Measurements from ENCODE around the gene RHOB. TPM values are rescaled to one million over a fixed set of nuclear protein-coding genes. Genes with fewer than 3 reads are reported as not detected.
"Not testable (repeated sequence)": the region's sequence is repeated elsewhere in the genome, so short reads cannot be mapped to it uniquely, and the experiment has no call there.

Gene RHOB
- total RNA-seq, 1 donor from 2014 or later = 217 TPM

DNA sequence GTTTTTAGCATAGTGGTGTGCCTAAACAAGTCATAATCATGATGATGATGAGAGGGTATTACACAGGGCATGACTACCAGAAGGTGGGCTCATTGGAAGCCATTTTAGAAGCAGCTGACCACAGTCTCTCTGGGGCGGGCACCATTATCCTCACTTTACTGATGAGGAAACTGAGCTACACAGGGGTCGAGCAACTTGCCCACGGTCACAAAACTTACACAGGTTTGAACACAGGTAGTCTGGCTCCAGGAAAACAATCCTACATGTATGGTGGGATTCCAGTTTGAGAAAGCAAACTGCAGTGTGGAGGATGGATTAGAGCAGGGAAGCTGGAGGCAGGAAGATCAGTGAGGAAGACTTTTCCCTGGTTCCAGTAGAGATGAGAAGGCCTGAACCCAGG, 6.2 kb downstream of the RHOB start:
- no peak for DNase-seq

DNA sequence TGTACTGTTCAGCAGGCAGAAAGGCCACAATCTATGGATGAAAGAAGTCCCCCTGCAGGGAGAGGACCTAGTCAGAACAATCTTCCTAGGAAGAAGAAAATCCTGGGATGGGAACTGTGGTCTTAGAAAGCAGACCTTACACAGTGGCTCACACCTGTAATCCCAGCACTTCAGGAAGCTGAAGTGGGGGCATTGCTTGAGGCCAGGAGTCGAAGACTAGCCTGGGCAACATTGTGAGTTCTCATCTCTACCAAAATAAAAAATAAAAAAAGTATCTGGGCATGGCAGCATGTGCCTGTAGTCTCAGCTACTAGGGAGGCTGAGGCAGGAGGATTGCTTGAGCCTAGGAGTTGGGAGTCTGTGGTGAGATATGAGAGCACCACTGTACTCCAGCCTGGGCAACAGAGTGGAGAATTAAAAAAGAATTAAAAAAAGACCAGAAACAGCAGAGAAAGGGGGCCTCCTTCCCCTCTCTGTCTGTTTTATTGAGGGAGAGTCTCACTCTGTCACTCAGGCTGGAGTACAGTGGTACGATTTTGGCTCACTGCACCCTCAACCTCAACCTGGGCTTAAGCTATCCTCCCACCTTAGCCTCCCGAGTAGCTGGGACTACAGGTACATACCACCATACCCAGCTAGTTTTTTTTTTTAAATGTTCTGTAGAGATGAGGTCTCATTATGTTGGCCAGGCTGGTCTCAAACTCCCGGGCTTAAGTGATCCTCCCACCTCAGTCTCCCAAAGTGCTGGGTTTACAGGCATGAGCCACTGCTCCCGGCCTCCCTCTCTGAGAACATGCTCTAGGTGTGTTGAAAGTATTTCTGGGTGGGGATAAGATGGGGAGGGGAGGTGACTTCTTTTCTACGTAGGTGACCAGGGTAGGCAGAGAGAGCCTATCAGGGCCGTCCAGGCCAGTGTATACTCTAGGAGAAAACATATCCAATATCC, 7.4 kb downstream of the RHOB start:
- no peak for DNase-seq

DNA sequence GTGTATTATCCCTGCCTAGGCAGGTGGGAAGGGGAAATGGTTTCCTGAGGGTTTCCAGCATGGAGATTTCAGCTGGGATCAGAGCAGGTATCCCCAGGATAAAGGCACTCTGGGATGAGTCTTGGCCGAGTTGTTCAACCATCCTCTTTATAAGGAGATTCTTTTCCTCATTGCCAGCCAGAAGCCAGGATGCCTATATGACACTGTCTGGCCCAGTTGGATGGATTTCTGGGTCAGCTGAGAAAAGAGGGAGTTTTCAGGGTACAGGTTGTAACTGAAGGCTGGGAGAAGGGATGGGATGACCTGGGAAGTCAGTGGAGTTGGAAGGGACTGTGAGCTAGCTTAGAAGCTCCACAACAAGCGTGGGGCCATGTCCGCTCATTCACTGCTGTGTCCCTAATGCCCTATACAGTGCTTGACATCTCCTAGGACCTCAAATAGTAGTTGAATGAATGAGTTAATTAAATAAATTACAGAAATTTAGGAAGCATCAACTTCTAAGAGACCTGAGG, 8.3 kb downstream of the RHOB start:
- DNase-seq = no peak

DNA sequence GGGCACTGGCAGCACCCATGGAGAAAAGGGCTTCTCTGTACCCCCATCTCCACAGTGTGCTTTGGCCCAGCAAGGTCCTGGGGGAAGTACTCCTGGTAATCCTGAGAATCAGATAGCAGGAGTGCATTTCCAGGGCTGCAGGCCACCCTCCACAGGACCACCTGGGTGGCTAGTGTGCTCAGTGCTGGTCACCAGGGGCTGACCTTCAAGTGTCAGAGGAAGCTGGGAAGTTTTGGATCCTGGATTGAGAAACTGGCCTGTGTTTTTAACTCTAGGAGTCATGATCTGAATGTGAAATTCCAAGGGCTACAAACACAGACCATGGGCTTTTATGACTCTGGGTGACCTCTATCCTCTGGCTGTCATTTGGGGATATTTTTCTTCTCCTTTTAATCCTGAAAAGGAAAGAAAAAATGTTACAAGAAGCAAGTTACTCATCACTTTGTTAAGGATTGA, 9.3 kb downstream of the RHOB start:
- no peak for DNase-seq

DNA sequence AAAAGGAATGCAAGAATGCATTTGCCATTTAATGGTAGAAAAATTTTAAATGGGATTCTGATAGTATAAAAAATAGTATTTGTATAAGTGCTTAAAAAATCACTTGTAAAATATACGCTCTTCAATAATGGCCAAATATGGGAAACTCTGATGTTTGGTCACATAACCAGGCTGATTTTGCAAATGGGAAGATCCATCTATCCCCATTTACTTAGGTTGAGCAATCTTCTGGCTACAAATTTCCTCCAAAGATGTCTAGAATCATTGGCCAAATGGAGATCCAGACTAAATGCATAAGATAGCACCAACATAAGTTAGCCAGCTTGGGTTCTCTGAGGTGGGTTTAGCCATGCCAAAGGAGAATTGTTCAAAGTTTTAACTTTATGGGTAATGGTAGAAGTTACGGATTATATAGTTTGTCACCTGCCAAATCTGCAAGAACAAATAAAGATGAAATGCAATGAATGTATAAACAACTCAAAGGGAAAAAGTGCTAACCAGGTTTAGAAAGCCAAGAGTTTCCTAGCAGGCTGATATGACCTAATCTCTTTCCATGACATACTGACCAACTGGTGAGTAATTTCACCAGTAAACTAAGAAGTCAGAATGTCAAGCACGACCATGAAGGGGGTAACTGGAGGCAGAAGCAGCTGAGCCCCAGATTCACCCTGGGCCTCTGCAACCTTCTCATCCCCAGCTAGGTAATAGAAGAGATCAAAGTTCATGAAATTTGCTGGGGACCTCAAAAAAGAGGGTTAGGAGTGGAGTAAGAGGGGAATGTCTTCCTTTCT, 10.0 kb downstream of the RHOB start:
- DNase-seq = no peak

DNA sequence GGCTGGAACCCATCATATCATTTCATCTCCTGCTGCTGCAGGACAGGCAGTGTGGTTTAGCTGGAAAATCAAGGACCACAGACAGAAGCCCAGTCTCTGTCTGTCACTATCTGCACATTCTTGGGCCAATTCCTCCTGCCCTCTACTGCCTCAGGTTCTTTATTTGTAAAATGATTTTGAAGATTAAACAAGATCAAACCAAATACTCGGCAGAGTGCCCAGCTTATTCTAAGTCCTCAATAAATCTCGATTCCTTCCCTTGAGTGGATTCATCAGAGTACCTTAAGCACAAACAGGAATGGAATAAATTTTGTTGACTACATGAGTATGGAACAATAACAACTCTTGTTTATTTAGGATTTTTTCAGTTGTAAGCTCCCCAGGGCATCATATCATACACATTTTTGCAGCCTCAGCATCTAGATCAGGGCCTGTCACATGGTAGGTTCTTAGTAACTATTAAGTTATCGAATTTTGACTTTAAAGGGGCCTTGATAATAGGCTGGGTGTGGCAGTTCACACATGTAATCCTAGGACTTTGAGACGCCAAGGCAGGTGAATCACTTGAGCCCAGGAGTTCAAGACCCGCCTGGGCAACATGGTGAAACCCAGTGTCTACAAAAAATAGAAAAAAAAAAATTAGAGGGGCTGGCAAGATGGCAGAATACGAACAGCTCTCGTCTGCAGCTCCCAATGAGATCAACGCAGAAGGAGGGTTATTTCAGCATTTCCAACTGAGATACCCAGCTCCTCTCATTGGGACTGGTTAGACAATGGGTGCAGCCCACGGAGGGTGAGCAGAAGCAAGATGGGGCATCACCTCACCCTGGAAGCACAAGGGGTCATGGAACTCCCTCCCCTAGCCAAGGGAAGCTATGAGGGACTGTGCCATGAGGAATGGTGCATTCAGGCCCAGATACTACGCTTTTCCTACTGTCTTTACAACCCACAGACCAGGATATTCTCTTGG, 11.1 kb downstream of the RHOB start:
- DNase-seq = no peak

DNA sequence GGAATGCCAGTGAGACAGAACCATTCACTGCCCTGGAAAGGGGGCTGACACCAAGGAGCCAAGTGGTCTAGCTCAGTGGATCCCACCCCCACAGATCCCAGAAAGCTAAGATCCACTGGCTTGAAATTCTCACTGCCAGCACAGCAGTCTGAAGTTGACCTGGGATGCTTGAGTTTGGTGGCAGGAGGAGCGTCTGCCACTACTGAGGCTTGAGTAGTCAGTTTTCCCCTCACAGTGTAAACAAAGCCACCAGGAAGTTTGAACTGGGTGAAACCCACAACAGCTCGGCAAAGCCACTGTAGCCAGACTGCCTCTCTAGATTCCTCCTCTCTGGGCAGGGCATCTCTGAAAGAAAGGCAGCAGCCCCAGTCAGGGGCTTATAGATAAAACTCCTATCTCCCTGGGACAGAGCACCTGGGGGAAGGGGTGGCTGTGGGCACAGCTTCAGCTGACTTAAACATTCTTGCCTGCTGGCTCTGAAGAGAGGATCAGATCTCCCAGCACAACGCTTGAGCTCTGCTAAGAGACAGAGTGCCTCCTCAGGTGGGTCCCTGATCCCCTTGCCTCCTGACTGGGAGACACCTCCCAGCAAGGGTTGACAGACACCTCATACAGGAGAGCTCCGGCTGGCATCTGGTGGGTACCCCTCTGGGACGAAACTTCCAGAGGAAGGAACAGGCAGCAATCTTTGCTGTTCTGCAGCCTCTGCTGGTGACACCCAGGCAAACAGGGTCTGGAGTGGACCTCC, 12.0 kb downstream of the RHOB start:
- DNase-seq = not testable (repeated sequence)

DNA sequence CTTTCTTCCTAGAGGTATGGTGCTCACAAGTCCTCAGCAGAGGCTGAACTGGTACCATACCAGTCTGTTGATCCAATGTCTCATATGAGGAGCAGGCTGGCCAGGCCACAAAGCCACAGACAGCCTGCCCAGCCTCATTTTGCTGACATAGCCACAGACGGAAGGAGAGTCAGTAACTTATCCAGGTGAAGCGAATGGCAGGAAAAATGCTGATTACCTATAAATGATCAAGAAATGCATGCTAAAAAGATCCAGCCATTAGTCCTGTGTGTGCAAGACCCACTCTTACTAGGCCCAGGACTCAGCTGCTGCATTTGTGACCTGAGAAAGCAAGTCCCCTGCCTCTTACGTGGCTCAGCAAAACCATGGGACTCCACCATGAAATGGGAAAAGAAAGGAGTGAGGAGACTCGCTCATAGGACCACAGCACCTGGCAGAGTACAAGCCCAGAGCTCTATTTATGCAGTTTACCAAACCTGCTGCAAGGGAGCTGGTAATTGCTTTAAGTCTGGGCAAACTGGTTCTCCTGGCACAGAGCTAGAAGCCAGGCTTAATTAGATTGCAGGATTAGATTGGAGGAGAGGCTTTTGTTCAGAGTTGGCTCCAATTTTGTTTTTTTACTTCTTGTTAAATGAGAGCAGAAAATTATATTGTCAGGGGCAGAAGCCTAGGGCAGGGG, 19.0 kb downstream of the RHOB start:
- DNase-seq = peak; percentile 54

DNA sequence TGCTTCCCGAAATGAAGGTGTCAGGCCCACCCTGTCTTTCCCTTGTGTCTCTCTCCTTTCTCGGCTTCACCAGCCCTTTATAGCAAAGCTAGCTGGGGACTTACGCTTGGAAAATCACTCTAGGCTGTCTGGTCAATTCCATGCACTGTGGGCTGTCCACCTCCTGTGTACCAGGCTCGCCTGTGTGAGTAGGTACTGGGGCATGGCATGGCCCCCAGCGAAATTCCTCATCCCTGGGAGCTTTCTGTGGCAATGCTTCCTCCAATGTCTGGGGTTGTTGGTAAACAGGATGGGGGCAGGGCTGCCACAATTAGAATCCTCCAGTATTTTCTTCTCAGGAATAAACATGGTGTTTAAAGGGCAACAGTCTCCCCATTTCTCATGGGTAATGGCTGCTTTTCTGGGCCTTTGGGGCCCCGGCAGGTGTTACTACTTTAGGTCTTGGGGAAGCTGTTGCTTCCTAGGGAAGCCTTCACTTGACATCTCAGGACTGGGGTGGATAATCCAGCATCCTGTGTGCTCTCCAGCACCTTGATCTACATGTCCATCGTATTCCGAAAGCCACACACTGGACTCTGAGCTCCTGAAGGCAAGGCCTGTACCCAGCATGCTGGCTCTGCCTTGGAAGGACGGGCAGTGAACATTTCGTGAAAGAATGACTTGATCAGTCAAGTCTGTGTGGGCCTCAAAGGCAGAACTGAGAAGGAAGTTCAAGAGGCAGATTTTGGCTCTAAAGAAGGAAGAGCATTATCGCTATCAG, 21.1 kb downstream of the RHOB start:
- no peak for DNase-seq

DNA sequence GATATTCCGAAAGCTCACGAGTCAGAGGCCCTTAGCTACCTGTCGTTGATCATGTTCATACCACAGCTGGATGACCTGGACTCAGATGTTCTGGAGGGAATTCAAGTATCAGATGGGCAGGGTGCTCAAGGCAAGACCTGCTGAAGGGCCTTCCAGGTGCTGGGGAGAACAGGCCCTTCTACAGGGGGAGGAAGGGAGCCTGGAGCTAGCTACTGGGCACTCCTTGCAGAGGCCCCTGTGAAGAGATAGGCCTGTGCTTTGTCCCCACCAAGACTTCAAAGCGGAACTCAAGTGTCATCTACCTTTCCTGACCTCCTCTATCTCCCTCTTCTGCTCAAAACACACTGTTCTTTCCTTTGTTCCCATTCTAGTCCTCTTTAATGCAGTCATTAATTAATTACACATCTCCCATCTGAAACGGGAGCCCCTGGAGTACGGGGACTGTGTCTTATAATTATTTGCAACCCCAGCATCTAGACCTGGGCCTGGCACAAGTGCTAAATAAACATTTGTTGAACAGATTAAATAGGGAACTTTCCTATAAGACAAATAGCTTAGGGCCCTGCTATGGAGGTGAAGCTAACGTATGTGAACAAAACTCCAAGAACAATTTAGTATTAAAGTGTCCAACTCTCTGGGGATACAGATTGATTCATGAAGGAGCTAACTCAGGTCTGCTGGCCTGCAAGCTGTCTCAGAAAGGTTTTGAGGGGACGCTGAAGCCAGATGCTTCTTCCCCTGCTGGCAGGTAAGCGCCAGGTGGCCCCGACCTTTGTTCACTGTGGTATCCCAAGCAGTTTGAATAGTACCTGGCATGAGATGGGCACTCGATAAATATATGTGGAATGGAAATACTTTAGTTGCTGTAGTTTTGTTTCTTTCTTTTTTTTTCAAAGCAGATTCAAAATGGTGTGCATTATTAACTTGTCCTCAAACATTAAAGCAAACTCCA, 22.0 kb downstream of the RHOB start:
- DNase-seq = no peak

DNA sequence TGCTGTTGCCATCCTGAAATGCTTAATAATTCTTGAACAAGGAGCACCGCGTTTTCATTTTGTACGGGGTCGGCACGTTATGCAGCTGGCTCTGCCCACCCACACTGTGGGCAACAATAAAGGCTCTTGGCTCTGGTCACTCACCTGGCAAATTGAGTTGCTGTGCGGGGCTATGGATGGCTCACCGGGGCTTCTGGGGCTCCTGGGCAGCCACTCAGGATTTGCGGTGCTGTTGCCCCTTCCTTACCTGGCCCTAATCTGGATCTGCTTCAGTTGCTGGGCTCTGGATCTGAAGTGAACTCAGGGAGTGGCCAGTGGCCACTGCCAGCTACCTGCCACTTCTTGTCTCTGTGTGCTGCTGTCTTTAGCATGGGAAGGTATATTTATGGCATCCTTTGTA, 22.7 kb downstream of the RHOB start:
- no peak for DNase-seq

DNA sequence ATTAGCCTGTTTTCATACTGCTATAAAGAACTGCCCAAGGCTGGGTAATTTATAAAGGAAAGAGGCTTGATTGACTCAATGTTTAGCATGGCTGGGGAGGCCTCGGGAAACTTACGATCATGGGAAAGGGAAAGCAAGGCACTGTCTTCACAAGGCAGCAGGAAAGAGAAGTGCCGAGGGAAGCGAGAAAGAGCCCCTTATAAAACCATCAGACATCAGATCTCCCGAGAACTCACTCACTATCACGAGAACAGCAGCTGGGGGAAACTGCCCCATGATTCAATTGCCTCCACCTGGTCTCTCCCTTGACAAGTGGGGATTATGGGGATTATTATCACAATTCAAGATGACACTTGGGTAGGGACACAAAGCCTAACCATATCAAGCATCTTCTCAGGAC, 23.3 kb downstream of the RHOB start:
- DNase-seq = no peak

DNA sequence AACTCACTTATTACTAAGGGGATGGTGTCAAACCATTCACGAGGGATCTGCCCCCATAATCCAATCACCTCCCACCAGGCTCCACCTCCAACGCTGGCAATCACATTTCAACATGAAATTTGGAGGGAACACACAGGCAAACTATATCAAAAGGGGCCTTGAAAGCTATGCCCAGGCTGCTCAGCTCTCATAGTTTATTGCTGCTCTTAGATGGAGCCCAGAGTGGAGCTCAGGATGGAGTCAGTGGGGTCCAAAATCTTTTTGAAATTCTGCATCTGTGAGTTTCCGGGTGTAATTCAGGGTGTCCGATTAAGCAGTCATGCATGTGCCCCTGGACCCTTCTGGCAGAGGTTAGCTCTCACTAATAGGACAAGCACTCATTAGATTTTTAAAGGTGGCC, 24.3 kb downstream of the RHOB start:
- DNase-seq = no peak

DNA sequence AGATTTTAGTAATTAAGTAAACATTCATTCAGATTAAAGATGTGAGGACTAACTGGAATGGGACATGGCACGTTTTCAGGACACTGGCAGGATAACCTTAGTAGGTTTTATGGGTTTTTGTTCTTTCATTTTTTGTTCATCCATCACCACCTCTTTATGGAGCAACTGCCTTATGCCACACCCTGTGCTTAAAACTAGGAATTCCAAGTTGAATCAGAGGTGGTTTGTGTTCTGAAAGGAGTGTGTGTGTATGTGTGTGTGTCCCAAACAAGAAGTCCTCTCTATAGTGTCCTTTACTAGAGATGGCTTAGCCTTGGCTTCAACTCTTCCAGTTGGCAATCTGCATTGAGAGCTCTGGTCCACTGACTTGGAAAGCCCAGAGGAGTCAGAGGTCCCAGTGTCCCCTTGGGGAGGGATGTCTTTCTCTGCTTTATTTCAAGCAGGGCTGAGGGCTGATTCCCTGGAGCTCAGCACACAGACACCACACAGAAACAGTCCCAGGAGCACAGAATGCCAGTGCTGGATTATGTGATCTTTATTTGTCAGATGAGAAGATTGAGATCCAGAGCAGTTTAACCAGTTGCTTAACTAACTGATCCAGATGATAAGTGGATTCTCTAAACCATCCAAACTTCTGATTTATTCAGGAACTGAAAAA, 25.2 kb downstream of the RHOB start:
- no peak for DNase-seq

DNA sequence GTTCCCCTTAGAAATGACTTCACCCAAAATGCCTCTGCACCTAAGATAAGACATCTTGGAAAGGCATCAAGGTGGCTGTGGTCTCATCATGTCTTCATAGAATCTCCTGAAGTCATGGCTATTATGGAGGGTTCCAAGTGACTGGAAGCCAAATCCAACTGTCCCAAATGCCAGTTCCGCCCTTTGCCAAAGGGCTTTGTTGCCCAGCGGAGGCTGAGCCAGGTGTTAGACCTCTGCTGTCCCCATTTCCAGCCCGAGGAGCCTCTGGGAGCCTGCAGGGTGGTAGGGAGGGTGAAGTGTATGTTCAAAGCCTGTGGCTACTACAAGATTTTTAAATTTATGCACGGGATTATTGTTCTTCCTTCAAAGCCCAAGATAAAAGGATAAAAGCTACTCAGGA, 25.7 kb downstream of the RHOB start:
- DNase-seq = no peak

DNA sequence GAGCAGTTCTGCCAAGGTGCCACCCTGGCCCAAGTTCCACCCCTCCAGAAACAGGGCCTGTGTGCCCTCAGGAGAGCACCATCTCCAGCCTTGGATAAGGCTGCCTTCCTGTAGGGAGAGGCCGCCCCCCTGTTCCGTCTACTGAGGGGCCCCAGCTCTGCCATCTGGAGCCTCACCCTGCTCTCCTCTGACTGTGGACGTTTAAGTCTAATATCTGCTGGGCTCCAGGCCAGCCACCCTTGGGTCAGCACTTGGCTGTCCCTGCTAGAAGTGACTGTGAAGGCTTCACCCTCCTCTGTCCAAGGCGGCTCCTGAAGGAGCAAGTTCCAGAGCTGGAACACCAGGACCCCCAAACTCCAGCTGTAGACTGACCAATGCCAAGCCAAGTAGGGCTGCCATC, 26.3 kb downstream of the RHOB start:
- no peak for DNase-seq

DNA sequence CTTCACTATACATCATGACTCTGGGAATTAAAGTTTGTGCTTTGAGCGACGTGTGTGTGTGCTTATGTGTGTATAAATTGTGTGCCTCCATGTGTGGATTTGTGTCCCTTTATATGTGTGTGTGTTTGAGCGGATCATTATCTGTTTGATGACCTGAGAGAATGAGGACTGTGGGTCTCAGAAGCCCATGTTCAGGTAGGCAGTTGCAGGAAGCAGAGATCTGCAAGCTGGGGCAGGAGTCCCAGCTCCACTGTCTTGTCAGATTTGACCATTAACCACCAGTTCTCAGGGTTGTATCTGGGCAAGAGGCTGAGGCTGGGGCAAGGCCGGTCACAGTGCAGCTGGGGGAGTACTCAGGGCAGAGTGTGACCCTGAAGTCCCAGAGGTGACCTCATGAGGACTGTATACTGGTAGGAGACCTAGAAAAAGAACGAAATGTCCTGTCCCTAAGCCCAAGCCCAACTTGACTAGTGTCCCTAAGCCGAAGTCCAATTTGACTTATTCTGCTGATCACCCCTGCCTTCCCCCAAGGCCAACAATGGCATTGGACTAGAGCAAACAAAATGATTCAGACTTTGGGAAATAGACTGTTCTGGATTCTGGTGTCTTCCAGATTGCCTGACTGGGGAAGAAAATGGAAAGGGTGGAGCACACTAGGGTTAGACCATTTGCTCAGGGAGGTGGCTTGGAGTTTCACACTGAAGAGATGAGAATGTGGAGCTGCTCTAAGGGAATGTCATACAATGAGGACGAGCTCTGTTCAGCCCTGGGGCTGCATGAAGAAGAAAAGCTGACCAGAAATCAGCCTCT, 28.1 kb downstream of the RHOB start:
- DNase-seq = no peak

All from tongue (tissue), 2 donors.